Measurements from ENCODE around the gene ZNF385C.

DNA sequence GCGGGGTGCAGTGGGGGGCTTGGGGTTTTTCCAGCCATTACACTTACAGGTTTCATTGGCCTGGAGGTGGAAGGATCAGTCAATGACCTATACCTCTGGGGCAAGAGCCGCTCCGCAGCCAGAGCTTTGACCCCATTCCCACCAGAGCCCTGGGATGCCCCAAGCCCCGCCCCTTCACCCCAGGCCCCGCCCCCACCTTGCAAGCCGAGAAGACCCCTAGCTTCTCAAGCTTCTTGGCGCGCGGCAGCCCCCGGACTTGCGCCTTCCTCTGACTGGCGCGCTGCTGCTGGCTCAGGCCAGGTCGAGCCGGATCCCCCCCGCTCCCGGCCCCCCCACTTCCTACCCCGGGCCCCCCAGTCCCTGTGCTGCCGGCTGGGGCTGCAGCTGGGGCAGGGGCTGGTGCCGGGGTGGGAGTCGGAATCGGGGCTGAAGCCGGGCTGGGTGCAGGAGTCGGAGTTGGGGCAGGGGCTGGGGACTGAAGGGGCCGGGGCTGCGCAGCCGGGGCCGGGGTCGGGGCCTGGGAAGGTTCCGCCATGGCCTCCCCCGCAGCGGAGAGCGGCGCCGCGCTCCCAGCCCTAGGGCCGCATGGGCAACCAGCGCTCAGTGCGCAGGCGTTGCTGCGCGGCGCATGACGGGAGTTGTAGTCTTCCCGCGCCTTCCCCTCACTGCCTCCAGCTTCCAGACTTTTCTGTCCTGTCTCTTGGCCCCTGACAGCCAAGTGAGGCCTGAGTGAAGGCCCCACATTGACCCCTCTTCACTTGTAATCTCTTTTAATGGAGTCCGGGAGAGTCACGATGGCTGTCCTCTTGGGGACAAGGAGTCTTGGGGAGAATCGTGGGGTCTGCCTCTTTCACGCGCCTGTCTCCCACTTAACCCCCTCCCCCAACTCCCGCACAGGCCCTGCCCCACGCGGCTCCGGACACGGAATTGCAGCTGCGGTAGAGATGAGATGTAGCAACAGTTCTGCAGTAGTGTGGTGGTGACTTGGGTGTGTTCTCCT lies 22.8 kb upstream of the ZNF385C start, which contains the start of gene KAT2A:
- TF ChIP-seq, protein P1, sequence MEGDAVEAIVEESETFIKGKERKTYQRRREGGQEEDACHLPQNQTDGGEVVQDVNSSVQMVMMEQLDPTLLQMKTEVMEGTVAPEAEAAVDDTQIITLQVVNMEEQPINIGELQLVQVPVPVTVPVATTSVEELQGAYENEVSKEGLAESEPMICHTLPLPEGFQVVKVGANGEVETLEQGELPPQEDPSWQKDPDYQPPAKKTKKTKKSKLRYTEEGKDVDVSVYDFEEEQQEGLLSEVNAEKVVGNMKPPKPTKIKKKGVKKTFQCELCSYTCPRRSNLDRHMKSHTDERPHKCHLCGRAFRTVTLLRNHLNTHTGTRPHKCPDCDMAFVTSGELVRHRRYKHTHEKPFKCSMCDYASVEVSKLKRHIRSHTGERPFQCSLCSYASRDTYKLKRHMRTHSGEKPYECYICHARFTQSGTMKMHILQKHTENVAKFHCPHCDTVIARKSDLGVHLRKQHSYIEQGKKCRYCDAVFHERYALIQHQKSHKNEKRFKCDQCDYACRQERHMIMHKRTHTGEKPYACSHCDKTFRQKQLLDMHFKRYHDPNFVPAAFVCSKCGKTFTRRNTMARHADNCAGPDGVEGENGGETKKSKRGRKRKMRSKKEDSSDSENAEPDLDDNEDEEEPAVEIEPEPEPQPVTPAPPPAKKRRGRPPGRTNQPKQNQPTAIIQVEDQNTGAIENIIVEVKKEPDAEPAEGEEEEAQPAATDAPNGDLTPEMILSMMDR (conservative IDR thresholded peaks at IDR 0.05): no peak
- TF ChIP-seq EZH2 (IDR thresholded peaks at IDR 0.05; ENCODE audit: low read depth): no peak

Data from PC-9 (cell line).